ENCODE results near the gene NMT2.

Gene NMT2

GRCh38 chr10:15144788-15145187 is 23.7 kb downstream of the NMT2 start:
- no peak for DNase-seq

GRCh38 chr10:15141136-15142054 is 27.1 kb downstream of the NMT2 start:
- DNase-seq = peak in 24 of 58 donors; percentile 2 to 36 (median 9)

GRCh38 chr10:15140698-15141097 is 27.8 kb downstream of the NMT2 start:
- DNase-seq = peak in 45 of 58 donors; percentile 2 to 56 (median 13)

- no peak for DNase-seq
Measured at GRCh38 chr10:15137636-15138035, 30.9 kb downstream of the NMT2 start.

- DNase-seq = no peak
Measured at GRCh38 chr10:15137036-15137359, 31.5 kb downstream of the NMT2 start.

GRCh38 chr10:15136129-15137035 is 32.1 kb downstream of the NMT2 start:
- DNase-seq = no peak

- no peak for DNase-seq
Measured at GRCh38 chr10:15131330-15131729, 37.2 kb downstream of the NMT2 start.

GRCh38 chr10:15124908-15125307 is 43.6 kb downstream of the NMT2 start:
- no peak for DNase-seq

GRCh38 chr10:15124190-15124589 is 44.3 kb downstream of the NMT2 start:
- no peak for DNase-seq

- DNase-seq = no peak
Measured at GRCh38 chr10:15123749-15124184, 44.7 kb downstream of the NMT2 start.

GRCh38 chr10:15122477-15123030 is 45.9 kb downstream of the NMT2 start:
- no peak for DNase-seq

GRCh38 chr10:15121707-15122106 is 46.8 kb downstream of the NMT2 start:
- DNase-seq = no peak

GRCh38 chr10:15120523-15120922 is 48.0 kb downstream of the NMT2 start:
- DNase-seq = no peak

GRCh38 chr10:15118615-15119014 is 49.9 kb downstream of the NMT2 start:
- no peak for DNase-seq

- no peak for DNase-seq
Measured at GRCh38 chr10:15116225-15116624, 52.3 kb downstream of the NMT2 start.

GRCh38 chr10:15113766-15114165 is 54.7 kb downstream of the NMT2 start:
- no peak for DNase-seq

GRCh38 chr10:15112657-15113056 is 55.8 kb downstream of the NMT2 start:
- no peak for DNase-seq

- peak in 48 of 58 donors; percentile 2 to 75 (median 26) for DNase-seq
Measured at GRCh38 chr10:15106352-15107013, 62.0 kb downstream of the NMT2 start.

GRCh38 chr10:15103513-15103912 is 65.0 kb downstream of the NMT2 start:
- no peak for DNase-seq

- no peak for DNase-seq
Measured at GRCh38 chr10:15099886-15100285, 68.6 kb downstream of the NMT2 start.

Data from anterior cingulate cortex (tissue), 58 donors.